Spleen (tissue), 11 donors: ENCODE results near the gene HMCN1. TPM values are rescaled to one million over a fixed set of nuclear protein-coding genes. Genes with fewer than 3 reads are reported as not detected.
A peak's percentile ranks its signal among the peaks of the same experiment; 100 is the strongest.

Experiments
- DNase-seq: peaks from one replicate; pipeline ENCODE4 v3.0.0-alpha.2; 2020
- H3K27ac ChIP-seq, 8 donors: fragments of 200-600 bp; sonication (generic) in 7 of 8; 1 replicate in 4 of 8; 2 replicates in 4 of 8; pipeline versions ENCODE4 v1.5.0 to v1.8.0; 2016 to 2021; ENCODE audit warnings: inconsistent platforms in 4 of 8, mild to moderate bottlenecking in 4 of 8, moderate library complexity in 1 of 8
- H3K27me3 ChIP-seq, 7 donors: fragments of 200-600 bp; sonication (generic) in 6 of 7; replicated peaks in 1 of 7; 1 replicate in 4 of 7; 2 replicates in 3 of 7; pipeline versions ENCODE4 v1.5.0 to v1.8.0; 2016 to 2021; ENCODE audit warnings: inconsistent platforms in 3 of 7, mild to moderate bottlenecking in 1 of 7
- H3K36me3 ChIP-seq, 6 donors: fragments of 200-600 bp; sonication (generic) in 5 of 6; 1 replicate in 4 of 6; 2 replicates in 2 of 6; pipeline versions ENCODE4 v1.5.0 to v1.8.0; 2016 to 2021; ENCODE audit warnings: inconsistent platforms in 2 of 6
- H3K4me1 ChIP-seq, 6 donors: fragments of 200-600 bp; sonication (generic) in 5 of 6; 1 replicate in 3 of 6; 2 replicates in 3 of 6; pipeline versions ENCODE4 v1.5.0 to v1.8.0; 2016 to 2021; ENCODE audit warnings: inconsistent platforms in 3 of 6
- H3K4me3 ChIP-seq, 8 donors: fragments of 200-600 bp; sonication (generic) in 7 of 8; 1 replicate in 4 of 8; 2 replicates in 4 of 8; pipeline versions ENCODE4 v1.5.0 to v1.8.0; 2016 to 2021; ENCODE audit warnings: inconsistent platforms in 4 of 8, mild to moderate bottlenecking in 4 of 8, moderate library complexity in 2 of 8
- H3K9me3 ChIP-seq, 8 donors: fragments of 200-600 bp; sonication (generic) in 7 of 8; 1 replicate in 4 of 8; 2 replicates in 4 of 8; pipeline versions ENCODE4 v1.5.0 to v1.8.0; 2016 to 2021; ENCODE audit warnings: inconsistent platforms in 4 of 8
- POLR2A ChIP-seq, 3 donors: fragments of 450-650 bp; IDR thresholded peaks; one replicate each; pipeline ENCODE4 v1.5.1; 2017; ENCODE audit warnings: antibody characterized with exemption in 3 of 3, mild to moderate bottlenecking in 1 of 3
- POLR2AphosphoS5 ChIP-seq, 3 donors: sonication (generic); formaldehyde crosslinking; IDR thresholded peaks; one replicate each; pipeline ENCODE4 v1.5.1; 2017; ENCODE audit warnings: antibody characterized with exemption in 3 of 3
- WGBS, 5 donors: extraction: QIAGEN DNeasy Blood & Tissue Kit in 3 of 5; methylation state at CpG; one replicate each; pipeline versions ENCODE4 v1.1.5 to v1.1.7; 2013 to 2018; 5-methylcytosine and 5-hydroxymethylcytosine counted together
- intact Hi-C: fragments of 100-400 bp; cut with DNase I; formaldehyde crosslinking; loops from one replicate; pipeline ENCODE4 v1.15.0; 2023; ENCODE audit warnings: low total_unique reads
- polyA plus RNA-seq, 3 donors: library from polyadenylated mRNA; stranded (reverse); fragments of 200-250 nt; gene quantifications; one replicate each; pipeline ENCODE4 v1.2.1, GENCODE V29; 2013
- total RNA-seq, 7 donors: library from RNA; depleted of rRNA in 3 of 7; stranded (reverse); fragments of >200 nt in 3 of 7; fragmentation: NEBNext Ultra II Directional in 4 of 7; extraction: Animal tissue kit (Norgen Biotek cat#: 25700) in 4 of 7; gene quantifications; one replicate each; pipeline versions ENCODE4 v1.1.0 to v1.2.1, GENCODE V29; 2016 to 2021
- TF ChIP-seq, protein P1 (sequence below), 11 experiments: fragments of 200-600 bp in 7 of 11; fragments of 450-650 bp in 4 of 11; sonication (generic) in 4 of 11; IDR thresholded peaks in 8 of 11; conservative IDR thresholded peaks in 3 of 11; 1 replicate in 7 of 11; 2 replicates in 4 of 11; pipeline versions ENCODE4 v1.4.0 to v1.8.0; 2016 to 2021; ENCODE audit warnings: antibody characterized with exemption in 11 of 11, inconsistent platforms in 4 of 11, mild to moderate bottlenecking in 1 of 11
- donor health status: healthy with polysubstance abuse.
- donor health status: DM: no; HTN: no; CAD: no; lungs with moderate emphysema.
- donor health status: DM: no; HTN: no; CAD: no.
- donor health status: Bipolar disorder and iron deficiency.
- donor health status: healthy.
- donor health status: DM: no; HTN: no; CAD: no.
- donor health status: DM: yes; HTN: yes; CAD: no.

The HMCN1 gene
- total and polyA plus RNA-seq, 10 donors: 1.2 to 28.8 (median 19.9) TPM

DNA sequence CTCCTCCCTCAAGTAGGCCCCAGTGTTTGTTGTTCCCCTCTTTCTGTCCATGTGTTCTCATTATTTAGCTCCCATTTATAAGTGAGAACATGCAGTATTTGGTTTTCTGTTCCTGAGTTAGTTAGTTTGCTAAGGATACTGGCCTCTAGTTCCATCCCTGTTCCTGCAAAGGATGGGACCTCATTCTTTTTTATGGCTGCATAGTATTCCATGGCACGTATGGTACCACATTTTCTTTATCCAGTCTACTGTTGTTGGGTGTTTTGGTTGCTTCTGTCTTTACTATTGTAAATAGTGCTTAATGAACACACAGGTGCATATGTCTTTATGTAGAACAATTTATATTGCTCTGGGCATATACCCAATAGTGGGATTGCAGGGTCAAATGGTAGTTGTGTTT, 408.0 kb downstream of the HMCN1 start:
- DNase-seq: no peak
- 80 to 97% (median 84%) methylated on average over 1 of the region's 1 CpG for WGBS, 5 donors
- TF ChIP-seq, protein P1, sequence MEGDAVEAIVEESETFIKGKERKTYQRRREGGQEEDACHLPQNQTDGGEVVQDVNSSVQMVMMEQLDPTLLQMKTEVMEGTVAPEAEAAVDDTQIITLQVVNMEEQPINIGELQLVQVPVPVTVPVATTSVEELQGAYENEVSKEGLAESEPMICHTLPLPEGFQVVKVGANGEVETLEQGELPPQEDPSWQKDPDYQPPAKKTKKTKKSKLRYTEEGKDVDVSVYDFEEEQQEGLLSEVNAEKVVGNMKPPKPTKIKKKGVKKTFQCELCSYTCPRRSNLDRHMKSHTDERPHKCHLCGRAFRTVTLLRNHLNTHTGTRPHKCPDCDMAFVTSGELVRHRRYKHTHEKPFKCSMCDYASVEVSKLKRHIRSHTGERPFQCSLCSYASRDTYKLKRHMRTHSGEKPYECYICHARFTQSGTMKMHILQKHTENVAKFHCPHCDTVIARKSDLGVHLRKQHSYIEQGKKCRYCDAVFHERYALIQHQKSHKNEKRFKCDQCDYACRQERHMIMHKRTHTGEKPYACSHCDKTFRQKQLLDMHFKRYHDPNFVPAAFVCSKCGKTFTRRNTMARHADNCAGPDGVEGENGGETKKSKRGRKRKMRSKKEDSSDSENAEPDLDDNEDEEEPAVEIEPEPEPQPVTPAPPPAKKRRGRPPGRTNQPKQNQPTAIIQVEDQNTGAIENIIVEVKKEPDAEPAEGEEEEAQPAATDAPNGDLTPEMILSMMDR (IDR thresholded peaks at IDR 0.05 in 8 of 11, conservative IDR thresholded peaks at IDR 0.05 in 3 of 11): no peak
- TF ChIP-seq POLR2A (IDR thresholded peaks at IDR 0.05): no peak
- no peak for TF ChIP-seq POLR2AphosphoS5 (IDR thresholded peaks at IDR 0.05)
- intact Hi-C loops: no loop called here
- H3K4me1 ChIP-seq: no peaks in the 10 kb centered on the region
- peaks cover 0 to 13% (median 0%) of the 10 kb centered on the region in 6 donors for H3K36me3 ChIP-seq
- no peak overlapping the region for H3K4me3 ChIP-seq
- no peaks in the 10 kb centered on the region for H3K27me3 ChIP-seq
- H3K9me3 ChIP-seq: no peaks in the 10 kb centered on the region
- H3K27ac ChIP-seq: no peak overlapping the region

DNA sequence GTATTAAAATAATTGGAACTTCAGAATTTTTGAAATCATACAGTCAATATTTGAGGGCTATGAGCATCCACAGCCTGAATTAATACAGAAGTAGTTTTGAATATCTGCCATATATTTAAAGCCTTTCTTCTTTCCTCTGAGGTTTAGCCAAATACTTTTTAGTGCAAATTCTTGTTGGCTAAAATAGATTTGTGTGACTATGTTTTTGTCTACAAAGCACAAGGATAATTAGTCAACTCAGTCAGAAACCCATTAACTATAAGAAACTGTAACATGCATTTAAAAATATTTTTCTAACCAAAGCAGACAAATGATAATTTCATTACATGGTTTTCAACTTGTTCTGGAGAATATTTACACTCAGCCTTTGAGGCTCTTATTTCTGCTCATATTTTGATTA, 408.7 kb downstream of the HMCN1 start:
- no peaks in the 10 kb centered on the region for H3K27me3 ChIP-seq
- no peak for DNase-seq
- TF ChIP-seq, protein P1 (IDR thresholded peaks at IDR 0.05 in 8 of 11, conservative IDR thresholded peaks at IDR 0.05 in 3 of 11): no peak
- TF ChIP-seq POLR2A (IDR thresholded peaks at IDR 0.05) (no peak), POLR2AphosphoS5 (IDR thresholded peaks at IDR 0.05) (no peak)
- intact Hi-C loops: no loop called here
- H3K27ac ChIP-seq: no peak overlapping the region
- no peak overlapping the region for H3K4me3 ChIP-seq
- H3K9me3 ChIP-seq: no peaks in the 10 kb centered on the region
- no peaks in the 10 kb centered on the region for H3K4me1 ChIP-seq
- peaks cover 0 to 8% (median 0%) of the 10 kb centered on the region in 6 donors for H3K36me3 ChIP-seq

DNA sequence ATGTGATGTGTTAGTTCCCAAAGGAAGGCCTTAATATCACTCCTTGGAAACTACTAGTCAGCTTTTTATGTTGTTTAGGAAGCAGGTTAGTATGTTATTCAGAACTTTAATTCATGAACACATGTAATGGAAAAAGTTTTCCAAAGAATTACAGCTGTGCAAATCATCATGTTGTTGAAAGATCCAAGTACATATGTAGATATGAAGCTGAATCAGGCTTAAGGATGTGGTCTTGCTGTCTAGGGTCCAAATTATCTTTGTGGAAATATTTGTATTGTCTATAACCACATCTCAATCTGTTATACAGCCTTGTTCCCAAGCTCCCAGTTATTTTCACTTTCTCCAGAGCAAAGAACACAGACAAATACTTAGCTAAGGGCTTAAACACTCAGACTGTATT, 409.3 kb downstream of the HMCN1 start:
- Histone ChIP-seq H3K4me1 (no peaks in the 10 kb centered on the region), H3K4me3 (no peak overlapping the region), H3K36me3 (peaks cover 0 to 8% (median 0%) of the 10 kb centered on the region in 6 donors), H3K27me3 (no peaks in the 10 kb centered on the region), H3K9me3 (no peaks in the 10 kb centered on the region), H3K27ac (no peak overlapping the region)
- TF ChIP-seq, protein P1 (IDR thresholded peaks at IDR 0.05 in 8 of 11, conservative IDR thresholded peaks at IDR 0.05 in 3 of 11): no peak
- no peak for DNase-seq
- intact Hi-C loops: no loop called here

DNA sequence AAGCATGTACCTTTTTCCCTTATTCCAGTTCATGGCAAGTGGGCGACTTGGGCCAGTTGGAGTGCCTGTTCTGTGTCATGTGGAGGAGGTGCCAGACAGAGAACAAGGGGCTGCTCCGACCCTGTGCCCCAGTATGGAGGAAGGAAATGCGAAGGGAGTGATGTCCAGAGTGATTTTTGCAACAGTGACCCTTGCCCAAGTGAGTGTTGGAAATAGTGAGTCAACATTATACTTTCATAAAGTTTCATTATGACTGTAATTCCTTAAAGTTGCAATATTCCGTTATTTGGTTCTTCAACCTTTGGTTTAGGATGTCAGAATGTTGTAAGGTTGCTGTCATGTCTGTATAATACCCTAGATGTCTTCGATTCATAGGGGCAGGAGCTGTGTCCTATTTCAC, 410.3 kb downstream of the HMCN1 start:
- no peaks in the 10 kb centered on the region for H3K9me3 ChIP-seq
- no peaks in the 10 kb centered on the region for H3K27me3 ChIP-seq
- WGBS, 5 donors: 63 to 80% (median 67%) methylated on average over 5 of the region's 5 CpGs
- TF ChIP-seq POLR2A (IDR thresholded peaks at IDR 0.05) (no peak), POLR2AphosphoS5 (IDR thresholded peaks at IDR 0.05) (peak in 1 of 3 donors; percentile 23)
- DNase-seq: no peak
- no peak overlapping the region for H3K4me3 ChIP-seq
- peak overlapping the region in 1 of 8 donors; percentile 17 for H3K27ac ChIP-seq
- H3K36me3 ChIP-seq: peaks cover 0 to 8% (median 0%) of the 10 kb centered on the region in 6 donors
- intact Hi-C loops: no loop called here
- no peaks in the 10 kb centered on the region for H3K4me1 ChIP-seq

DNA sequence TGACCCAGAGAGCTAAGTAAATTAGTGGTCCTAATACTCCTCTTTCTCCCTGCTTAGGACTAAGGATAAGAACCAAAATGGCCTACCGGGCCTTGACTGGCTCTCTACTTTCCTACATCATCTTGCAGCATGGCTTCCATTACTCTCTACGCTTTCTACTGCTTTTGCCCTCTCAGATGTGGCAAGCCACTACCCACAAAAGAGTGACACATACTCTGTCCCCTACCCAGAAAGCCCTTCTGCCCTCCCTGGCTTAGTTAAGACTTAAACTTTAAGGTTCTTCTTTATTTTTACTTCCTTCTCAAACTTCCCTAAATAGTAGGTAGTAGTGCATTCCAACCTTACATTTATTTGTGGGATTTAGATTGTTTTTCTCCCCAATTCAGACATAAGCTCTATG, 412.8 kb downstream of the HMCN1 start:
- H3K9me3 ChIP-seq: no peaks in the 10 kb centered on the region
- H3K27me3 ChIP-seq: no peaks in the 10 kb centered on the region
- intact Hi-C loops: no loop called here
- TF ChIP-seq, protein P1 (IDR thresholded peaks at IDR 0.05 in 8 of 11, conservative IDR thresholded peaks at IDR 0.05 in 3 of 11): no peak
- TF ChIP-seq POLR2A (IDR thresholded peaks at IDR 0.05): no peak
- 70 to 78% (median 73%) methylated on average over 2 of the region's 2 CpGs for WGBS, 5 donors
- H3K4me1 ChIP-seq: no peaks in the 10 kb centered on the region
- no peak overlapping the region for H3K4me3 ChIP-seq
- H3K27ac ChIP-seq: no peak overlapping the region
- DNase-seq: no peak
- H3K36me3 ChIP-seq: peaks cover 0 to 8% (median 0%) of the 10 kb centered on the region in 6 donors
